Heart left ventricle (tissue), 16 donors: ENCODE measurements around the gene TSPAN19. TPM values are rescaled to one million over a fixed set of nuclear protein-coding genes. Genes with fewer than 3 reads are reported as not detected.
"Not testable (repeated sequence)": the region's sequence is repeated elsewhere in the genome, so short reads cannot be mapped to it uniquely, and the experiment has no call there.

ENCODE experiments used
- ATAC-seq, 4 donors: fragments of 200-7000 bp; cut with Tn5 transposase; one replicate each; pipeline ENCODE4 v1.9.1; 2020 to 2022; ENCODE audit warnings: moderate library complexity in 4 of 4, mild to moderate bottlenecking in 3 of 4, moderate number of reproducible peaks in 1 of 4
- DNase-seq, 5 donors: peaks; one replicate each; pipeline ENCODE4 v3.0.0-alpha.2; 2020
- H3K27ac ChIP-seq, 12 donors: fragments of 200-600 bp; sonication (generic) in 4 of 12; one replicate each; pipeline versions ENCODE4 v1.5.0 to v1.8.0; 2016 to 2022; ENCODE audit warnings: mild to moderate bottlenecking in 2 of 12
- H3K27me3 ChIP-seq, 9 donors: fragments of 200-600 bp; sonication (generic) in 2 of 9; one replicate each; pipeline versions ENCODE4 v1.5.1 to v1.8.0; 2016 to 2022; ENCODE audit warnings: mild to moderate bottlenecking in 3 of 9
- H3K36me3 ChIP-seq, 9 donors: fragments of 200-600 bp; sonication (generic) in 2 of 9; one replicate each; pipeline versions ENCODE4 v1.5.0 to v1.8.0; 2018 to 2022; ENCODE audit warnings: mild to moderate bottlenecking in 2 of 9
- H3K4me1 ChIP-seq, 12 donors: fragments of 200-600 bp; sonication (generic) in 4 of 12; one replicate each; pipeline versions ENCODE4 v1.5.0 to v1.8.0; 2016 to 2022; ENCODE audit warnings: mild to moderate bottlenecking in 3 of 12
- H3K4me3 ChIP-seq, 12 donors: fragments of 200-600 bp; sonication (generic) in 4 of 12; one replicate each; pipeline versions ENCODE4 v1.5.0 to v1.8.0; 2017 to 2022; ENCODE audit warnings: mild to moderate bottlenecking in 9 of 12, moderate library complexity in 4 of 12
- H3K9me3 ChIP-seq, 12 donors: fragments of 200-600 bp; sonication (generic) in 4 of 12; one replicate each; pipeline versions ENCODE4 v1.5.0 to v1.8.0; 2016 to 2022; ENCODE audit warnings: mild to moderate bottlenecking in 1 of 12
- POLR2A ChIP-seq, 2 donors: fragments of 450-650 bp; IDR thresholded peaks; one replicate each; pipeline ENCODE4 v1.6.1; 2017; ENCODE audit warnings: antibody characterized with exemption in 2 of 2, mild to moderate bottlenecking in 2 of 2, moderate library complexity in 2 of 2
- WGBS, 4 donors: extraction: QIAGEN DNeasy Blood & Tissue Kit in 2 of 4; methylation state at CpG; one replicate each; pipeline versions ENCODE4 v1.1.5 to v1.1.7; 2013 to 2018; 5-methylcytosine and 5-hydroxymethylcytosine counted together
- intact Hi-C, 10 donors: fragments of 100-400 bp; cut with DNase I; formaldehyde crosslinking; loops; one replicate each; pipeline versions ENCODE4 v1.11.1 to v1.14.2; 2022
- polyA plus RNA-seq, 2 donors: library from polyadenylated mRNA; stranded (reverse); fragments of 200-250 nt; gene quantifications; one replicate each; pipeline ENCODE4 v1.2.3, GENCODE V29; 2013
- total RNA-seq, 9 donors: library from RNA; depleted of rRNA in 2 of 9; stranded (reverse); fragments of >200 nt in 2 of 9; fragmentation: NEBNext Ultra II Directional in 3 of 9; extraction: Animal tissue kit (Norgen Biotek cat#: 25700) in 3 of 9; gene quantifications; one replicate each; pipeline versions ENCODE4 v1.1.0 to v1.2.4, GENCODE V29; 2016 to 2023
- TF ChIP-seq, protein P1 (sequence below), 12 donors: fragments of 200-600 bp; sonication (generic) in 4 of 12; IDR thresholded peaks; one replicate each; pipeline versions ENCODE4 v1.5.0 to v1.8.0; 2018 to 2022; ENCODE audit warnings: antibody characterized with exemption in 12 of 12, mild to moderate bottlenecking in 5 of 12
- donor health status: ischemic (EF 13 %, LVEDD 7.1; RV severe dilation, severe dysfunction).
- donor health status: healthy with polysubstance abuse.
- donor health status: DM: no; HTN: yes; CAD: no.
- donor health status: DM: no; HTN: no; CAD: no.
- donor health status: ischemic (EF 25% LVEDD 6.9; RV normal size, moderate dysfunction).
- donor health status: ischemic (EF 25% LVEDD 5.7; RV mildly dilated, moderate dysfunction).
- donor health status: healthy.
- donor health status: DM: yes; HTN: yes; CAD: no.
- donor health status: ischemic (EF 35%, LVEDD 5.7; RV mildly dilated, moderate dysfunction).
- donor health status: nonischemic (EF 11% LVEDD 7.7; RV severe dilation, severe dysfunction).
- donor health status: DM: yes; HTN: yes; CAD: no.
- donor health status: PGD.
- donor health status: ischemic (EF 29% LVEDD 5.4; RV normal size, mild dysfunction).
- donor health status: nonischemic (EF 23%, LVEDD 6.1; RV moderate dilation, normal function).

Gene TSPAN19
- total and polyA plus RNA-seq, 11 donors = 0.11 to 0.47 (median 0.39) TPM; not detected in 8

DNA sequence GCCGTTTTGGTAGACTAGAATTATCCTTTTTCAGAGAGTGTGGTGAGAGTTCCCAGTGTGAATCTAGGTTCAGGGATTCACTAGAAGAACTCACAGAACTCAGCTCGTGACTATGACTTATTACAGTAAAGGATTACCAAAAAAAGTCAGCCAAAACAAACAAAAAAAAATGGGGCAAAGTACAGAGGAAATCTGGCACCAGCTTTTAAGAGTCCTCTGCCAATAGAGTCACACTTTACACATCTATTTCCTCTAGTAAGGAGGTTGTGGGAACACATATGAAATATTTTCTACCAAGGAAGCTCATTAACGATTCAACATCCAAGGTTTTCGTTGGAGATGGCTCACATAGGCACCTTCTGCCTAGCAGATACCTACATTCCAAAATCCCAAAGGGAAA, 28.2 kb downstream of the TSPAN19 start:
- DNase-seq (no peak), ATAC-seq (no peak)
- 46 to 58% (median 50%) methylated on average over 4 of the region's 4 CpGs for WGBS, 4 donors
- H3K36me3 ChIP-seq = no peaks in the 10 kb centered on the region
- intact Hi-C loops = no loop called here
- H3K9me3 ChIP-seq = no peaks in the 10 kb centered on the region
- H3K27me3 ChIP-seq = no peaks in the 10 kb centered on the region
- H3K27ac ChIP-seq = no peak overlapping the region
- no peak overlapping the region for H3K4me3 ChIP-seq
- no peak for TF ChIP-seq POLR2A (IDR thresholded peaks at IDR 0.05)
- TF ChIP-seq, protein P1, sequence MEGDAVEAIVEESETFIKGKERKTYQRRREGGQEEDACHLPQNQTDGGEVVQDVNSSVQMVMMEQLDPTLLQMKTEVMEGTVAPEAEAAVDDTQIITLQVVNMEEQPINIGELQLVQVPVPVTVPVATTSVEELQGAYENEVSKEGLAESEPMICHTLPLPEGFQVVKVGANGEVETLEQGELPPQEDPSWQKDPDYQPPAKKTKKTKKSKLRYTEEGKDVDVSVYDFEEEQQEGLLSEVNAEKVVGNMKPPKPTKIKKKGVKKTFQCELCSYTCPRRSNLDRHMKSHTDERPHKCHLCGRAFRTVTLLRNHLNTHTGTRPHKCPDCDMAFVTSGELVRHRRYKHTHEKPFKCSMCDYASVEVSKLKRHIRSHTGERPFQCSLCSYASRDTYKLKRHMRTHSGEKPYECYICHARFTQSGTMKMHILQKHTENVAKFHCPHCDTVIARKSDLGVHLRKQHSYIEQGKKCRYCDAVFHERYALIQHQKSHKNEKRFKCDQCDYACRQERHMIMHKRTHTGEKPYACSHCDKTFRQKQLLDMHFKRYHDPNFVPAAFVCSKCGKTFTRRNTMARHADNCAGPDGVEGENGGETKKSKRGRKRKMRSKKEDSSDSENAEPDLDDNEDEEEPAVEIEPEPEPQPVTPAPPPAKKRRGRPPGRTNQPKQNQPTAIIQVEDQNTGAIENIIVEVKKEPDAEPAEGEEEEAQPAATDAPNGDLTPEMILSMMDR (IDR thresholded peaks at IDR 0.05) = no peak
- no peaks in the 10 kb centered on the region for H3K4me1 ChIP-seq

DNA sequence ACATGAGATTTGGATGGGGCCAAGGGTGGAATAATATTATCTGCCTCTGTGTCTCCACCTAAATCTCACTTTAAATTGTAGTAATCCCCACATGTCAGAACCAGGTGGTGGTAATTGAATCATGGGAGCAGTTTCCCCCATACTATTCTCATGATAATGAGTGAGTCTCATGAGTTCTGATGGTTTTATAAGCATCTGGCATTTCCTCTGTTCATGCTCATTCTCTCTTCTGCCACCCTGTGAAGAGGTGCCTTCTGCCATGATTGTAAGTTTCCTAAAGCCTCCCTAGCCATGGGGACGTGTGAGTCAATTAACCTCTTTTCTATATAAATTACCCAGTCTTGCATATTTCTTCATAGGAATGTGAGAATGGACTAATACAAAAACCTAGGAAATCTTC, 29.9 kb downstream of the TSPAN19 start:
- no peak overlapping the region for H3K4me3 ChIP-seq
- DNase-seq = no peak
- no peaks in the 10 kb centered on the region for H3K4me1 ChIP-seq
- ATAC-seq = no peak
- no peaks in the 10 kb centered on the region for H3K27me3 ChIP-seq
- no peaks in the 10 kb centered on the region for H3K9me3 ChIP-seq
- H3K27ac ChIP-seq = no peak overlapping the region
- TF ChIP-seq POLR2A (IDR thresholded peaks at IDR 0.05) = no peak
- TF ChIP-seq, protein P1 (IDR thresholded peaks at IDR 0.05) = no peak
- intact Hi-C loops = no loop called here
- 62 to 73% (median 68%) methylated on average over 1 of the region's 1 CpG for WGBS, 4 donors
- H3K36me3 ChIP-seq = no peaks in the 10 kb centered on the region

DNA sequence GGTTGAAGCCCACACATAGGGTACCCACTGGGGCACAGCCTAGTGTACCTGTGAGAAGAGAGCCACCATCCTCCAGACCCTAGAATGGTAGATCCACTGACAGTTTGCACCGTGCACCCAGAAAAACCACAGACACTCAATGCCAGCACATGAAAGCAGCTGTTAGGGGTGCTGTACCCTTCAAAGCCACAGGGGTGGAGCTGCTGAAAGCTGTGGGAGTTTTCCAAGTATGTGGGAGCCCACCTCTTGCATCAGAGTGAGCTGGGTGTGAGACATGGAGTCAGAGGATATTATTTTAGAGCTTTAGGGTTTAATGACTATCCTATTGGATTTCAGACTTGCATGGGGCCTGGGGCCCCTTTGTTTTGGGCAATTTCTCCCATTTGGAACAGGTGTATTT, 30.5 kb downstream of the TSPAN19 start:
- no peaks in the 10 kb centered on the region for H3K4me1 ChIP-seq
- DNase-seq (no peak), ATAC-seq (no peak)
- H3K36me3 ChIP-seq = no peaks in the 10 kb centered on the region
- no peaks in the 10 kb centered on the region for H3K27me3 ChIP-seq
- intact Hi-C loops = no loop called here
- no peak for TF ChIP-seq POLR2A (IDR thresholded peaks at IDR 0.05)
- TF ChIP-seq, protein P1 (IDR thresholded peaks at IDR 0.05) = no peak
- H3K27ac ChIP-seq = no peak overlapping the region
- no peak overlapping the region for H3K4me3 ChIP-seq
- no peaks in the 10 kb centered on the region for H3K9me3 ChIP-seq
- WGBS, 4 donors = 60 to 80% (median 73%) methylated on average over 1 of the region's 1 CpG

DNA sequence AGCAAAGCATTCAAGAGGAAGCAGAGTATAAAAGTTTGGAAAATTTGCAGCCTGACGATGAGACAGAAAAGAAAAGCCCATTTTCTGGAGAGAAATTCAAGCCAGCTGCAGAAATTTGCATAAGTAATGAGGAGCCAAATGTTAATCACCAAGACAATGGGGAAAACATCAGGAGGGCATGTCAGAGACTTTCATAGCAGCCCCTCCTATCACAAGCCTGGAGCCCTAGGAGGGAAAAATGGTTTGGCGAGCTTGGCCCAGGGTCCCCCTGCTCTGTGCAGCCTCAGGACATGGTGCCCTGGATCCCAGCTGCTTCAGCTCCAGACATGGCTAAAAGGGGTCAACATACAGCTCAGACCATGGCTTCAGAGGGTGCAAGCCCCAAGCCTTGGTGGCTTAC, 31.0 kb downstream of the TSPAN19 start:
- H3K4me1 ChIP-seq, H3K27me3 ChIP-seq, H3K4me3 ChIP-seq, H3K27ac ChIP-seq, H3K9me3 ChIP-seq, ATAC-seq, H3K36me3 ChIP-seq, intact Hi-C loops, DNase-seq: not testable (repeated sequence)
- WGBS, 4 donors = 45 to 68% (median 54%) methylated on average over 2 of the region's 2 CpGs

DNA sequence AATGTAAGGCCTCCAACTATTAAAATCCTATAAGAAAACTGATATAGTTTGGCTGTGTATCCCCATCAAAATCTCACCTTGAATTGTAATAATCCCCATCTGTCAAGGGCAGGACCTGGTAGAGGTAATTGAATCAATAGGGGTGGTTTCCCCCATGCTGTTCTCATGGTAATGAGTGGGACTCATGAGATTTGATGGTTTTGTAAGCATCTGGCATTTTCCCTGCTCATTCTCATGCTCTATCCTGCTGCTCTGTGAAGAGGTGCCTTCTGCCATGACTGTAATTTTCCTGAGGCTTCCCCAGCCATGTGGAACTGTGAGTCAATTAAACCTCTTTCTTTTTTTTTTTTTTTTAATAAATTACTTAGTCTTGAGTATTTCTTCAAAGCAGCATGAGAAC, 31.9 kb downstream of the TSPAN19 start:
- TF ChIP-seq, protein P1 (IDR thresholded peaks at IDR 0.05) = no peak
- TF ChIP-seq POLR2A (IDR thresholded peaks at IDR 0.05) = no peak
- Histone ChIP-seq H3K4me3 (no peak overlapping the region), H3K27ac (no peak overlapping the region), H3K36me3 (no peaks in the 10 kb centered on the region), H3K27me3 (no peaks in the 10 kb centered on the region), H3K9me3 (no peaks in the 10 kb centered on the region), H3K4me1 (no peaks in the 10 kb centered on the region)
- ATAC-seq = no peak
- DNase-seq = no peak
- intact Hi-C loops = no loop called here
